Measurements from ENCODE around the gene ZNF267. TPM values are rescaled to one million over a fixed set of nuclear protein-coding genes. Genes with fewer than 3 reads are reported as not detected.
"Not testable (repeated sequence)": the region's sequence is repeated elsewhere in the genome, so short reads cannot be mapped to it uniquely, and the experiment has no call there.

The ZNF267 gene
- 10 to 100 TPM; 12.9 to 14.9 TPM for total RNA-seq

GRCh38 chr16:31873556-31874365 is at the start of gene ZNF267:
Gene ZNF267, plus strand, starts transcription at chr16:31873807. Its CDS starts 160 bp downstream, at chr16:31873967.
- peak within 1 kb of the TSS; percentile 90 for H3K27ac ChIP-seq
- intact Hi-C loops (cut with DNase I): no loop called here
- H3K9ac ChIP-seq (ENCODE audit: low read depth in 2 of 2, low read length in 2 of 2): peak within 1 kb of the TSS; percentile 96 to 99
- peaks cover 7% of the 10 kb centered on the region for H3K4me1 ChIP-seq
- no peaks in the 10 kb centered on the region for H3K36me3 ChIP-seq
- H3K9me3 ChIP-seq: no peaks in the 10 kb centered on the region
- peak within 1 kb of the TSS; percentile 94 for H3K4me3 ChIP-seq
- no peak for TF ChIP-seq CTCF (IDR thresholded peaks at IDR 0.05)
- H3K27me3 ChIP-seq: no peaks in the 10 kb centered on the region
- peak; percentile 96 for DNase-seq

GRCh38 chr16:31833047-31833446 is 40.6 kb upstream of the ZNF267 start:
- no peak for DNase-seq
- H3K27me3 ChIP-seq: no peaks in the 10 kb centered on the region
- H3K9ac ChIP-seq (ENCODE audit: low read depth in 2 of 2, low read length in 2 of 2): no peak overlapping the region
- intact Hi-C loops (cut with DNase I): no loop called here
- no peak overlapping the region for H3K4me3 ChIP-seq
- no peaks in the 10 kb centered on the region for H3K9me3 ChIP-seq
- no peaks in the 10 kb centered on the region for H3K36me3 ChIP-seq
- no peak for TF ChIP-seq CTCF (IDR thresholded peaks at IDR 0.05)
- no peak overlapping the region for H3K27ac ChIP-seq
- H3K4me1 ChIP-seq: no peaks in the 10 kb centered on the region

GRCh38 chr16:31836396-31836795 is 37.2 kb upstream of the ZNF267 start:
- H3K4me3 ChIP-seq; DNase-seq; H3K9ac ChIP-seq (ENCODE audit: low read depth in 2 of 2, low read length in 2 of 2); H3K27ac ChIP-seq; H3K27me3 ChIP-seq; intact Hi-C loops (cut with DNase I); H3K36me3 ChIP-seq; H3K9me3 ChIP-seq; H3K4me1 ChIP-seq: not testable (repeated sequence)

GRCh38 chr16:31842864-31843263 is 30.7 kb upstream of the ZNF267 start:
- Histone ChIP-seq H3K9ac (ENCODE audit: low read depth in 2 of 2, low read length in 2 of 2) (no peak overlapping the region), H3K4me3 (no peak overlapping the region), H3K9me3 (no peaks in the 10 kb centered on the region), H3K36me3 (no peaks in the 10 kb centered on the region), H3K27me3 (no peaks in the 10 kb centered on the region), H3K27ac (no peak overlapping the region), H3K4me1 (no peaks in the 10 kb centered on the region)
- no peak for TF ChIP-seq CTCF (IDR thresholded peaks at IDR 0.05)
- intact Hi-C loops (cut with DNase I): no loop called here
- DNase-seq: no peak

DNA sequence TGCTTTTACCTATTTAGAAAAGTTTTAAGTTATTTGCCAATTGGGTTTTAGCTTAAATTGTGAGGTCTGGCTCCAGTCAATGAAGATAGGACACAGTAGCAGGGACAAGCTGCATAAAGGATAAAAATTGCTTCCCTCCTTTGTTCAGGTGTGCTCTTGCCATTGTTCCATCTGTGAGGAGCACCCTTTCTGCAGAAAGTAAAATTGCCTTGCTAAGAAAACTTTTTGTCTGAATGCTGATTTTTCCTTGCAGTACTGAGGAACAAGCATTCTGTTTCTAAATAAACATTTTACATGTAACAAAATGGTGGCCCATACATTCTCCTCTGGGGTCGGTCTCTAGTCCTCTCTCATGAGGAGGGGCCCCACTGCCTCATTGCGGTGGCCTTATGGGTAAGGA is 25.0 kb upstream of the ZNF267 start:
- intact Hi-C loops (cut with DNase I); H3K4me1 ChIP-seq; DNase-seq; H3K36me3 ChIP-seq; H3K4me3 ChIP-seq; H3K9ac ChIP-seq (ENCODE audit: low read depth in 2 of 2, low read length in 2 of 2); H3K27me3 ChIP-seq; H3K27ac ChIP-seq; H3K9me3 ChIP-seq: not testable (repeated sequence)

DNA sequence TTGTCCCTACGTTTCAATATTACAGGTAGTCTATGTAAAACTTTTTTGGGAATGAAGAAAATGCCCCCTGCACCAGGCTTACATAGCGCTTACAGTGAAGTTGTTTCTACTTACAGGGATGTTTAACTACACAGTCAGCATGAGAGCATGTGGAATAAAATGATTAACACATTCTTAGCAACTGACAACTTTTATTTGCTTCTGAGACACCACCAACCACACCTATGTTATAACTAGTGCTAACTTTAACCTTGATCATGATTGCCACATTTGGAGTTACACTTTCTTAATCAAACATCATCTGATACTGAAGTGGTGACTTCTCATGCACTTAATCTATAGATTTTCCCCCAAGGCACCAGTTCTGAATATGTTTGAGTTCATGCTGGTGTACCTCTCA is 20.3 kb upstream of the ZNF267 start:
- no peak overlapping the region for H3K4me3 ChIP-seq
- no peaks in the 10 kb centered on the region for H3K4me1 ChIP-seq
- H3K9ac ChIP-seq (ENCODE audit: low read depth in 2 of 2, low read length in 2 of 2): no peak overlapping the region
- intact Hi-C loops (cut with DNase I): no loop called here
- no peaks in the 10 kb centered on the region for H3K9me3 ChIP-seq
- H3K27me3 ChIP-seq: no peaks in the 10 kb centered on the region
- H3K27ac ChIP-seq: no peak overlapping the region
- no peaks in the 10 kb centered on the region for H3K36me3 ChIP-seq
- DNase-seq: no peak
- TF ChIP-seq CTCF (IDR thresholded peaks at IDR 0.05): no peak

Measured in colonic mucosa (tissue), 4 donors.